Activated CD8-positive, alpha-beta memory T cell treated with anti-CD3 and anti-CD28 coated beads, Interleukin-2, amount 50 U/mL, for 24 hours (primary cell): ENCODE results near the gene PLCB1.

Experiments used
- DNase-seq: peaks from one replicate; pipeline ENCODE4 v3.0.0-alpha.2; 2020; ENCODE audit errors: extremely low read depth

Gene PLCB1

GRCh38 chr20:8505476-8506200 is 373.6 kb downstream of the PLCB1 start:
- DNase-seq, result no peak

GRCh38 chr20:8507231-8507630 is 375.2 kb downstream of the PLCB1 start:
- DNase-seq, result no peak

GRCh38 chr20:8509809-8510208 is 377.7 kb downstream of the PLCB1 start:
- DNase-seq, result no peak

- DNase-seq, result no peak
Measured at GRCh38 chr20:8510808-8511207, 378.7 kb downstream of the PLCB1 start.

GRCh38 chr20:8512003-8512402 is 379.9 kb downstream of the PLCB1 start:
- DNase-seq, result no peak

GRCh38 chr20:8515810-8516435 is 383.9 kb downstream of the PLCB1 start:
- DNase-seq, result no peak

GRCh38 chr20:8518878-8519277 is 386.8 kb downstream of the PLCB1 start:
- no peak for DNase-seq

- no peak for DNase-seq
Measured at GRCh38 chr20:8519887-8520286, 387.8 kb downstream of the PLCB1 start.

GRCh38 chr20:8522168-8522567 is 390.1 kb downstream of the PLCB1 start:
- DNase-seq, result no peak

GRCh38 chr20:8523684-8524083 is 391.6 kb downstream of the PLCB1 start:
- DNase-seq, result no peak

GRCh38 chr20:8524101-8525016 is 392.3 kb downstream of the PLCB1 start:
- DNase-seq, result no peak

GRCh38 chr20:8525017-8525343 is 392.9 kb downstream of the PLCB1 start:
- no peak for DNase-seq

GRCh38 chr20:8526610-8527009 is 394.5 kb downstream of the PLCB1 start:
- no peak for DNase-seq

- no peak for DNase-seq
Measured at GRCh38 chr20:8527998-8528723, 396.1 kb downstream of the PLCB1 start.

GRCh38 chr20:8530022-8530421 is 398.0 kb downstream of the PLCB1 start:
- DNase-seq, result no peak

GRCh38 chr20:8532169-8532568 is 400.1 kb downstream of the PLCB1 start:
- DNase-seq, result no peak

GRCh38 chr20:8534368-8535160 is 402.5 kb downstream of the PLCB1 start:
- DNase-seq, result no peak

GRCh38 chr20:8535403-8536261 is 403.6 kb downstream of the PLCB1 start:
- no peak for DNase-seq

GRCh38 chr20:8536262-8536618 is 404.2 kb downstream of the PLCB1 start:
- DNase-seq, result no peak

- DNase-seq, result no peak
Measured at GRCh38 chr20:8540466-8540865, 408.4 kb downstream of the PLCB1 start.
